Right lobe of liver (tissue), 4 donors: ENCODE measurements around the gene PPP1CA.

Experiments used
- POLR2A ChIP-seq: fragments of 450-650 bp; IDR thresholded peaks from one replicate; pipeline ENCODE4 v1.6.1; 2017; ENCODE audit warnings: antibody characterized with exemption, mild to moderate bottlenecking
- TF ChIP-seq, protein P1 (sequence below), 4 donors: fragments of 200-600 bp in 3 of 4; fragments of 450-650 bp in 1 of 4; IDR thresholded peaks; one replicate each; pipeline versions ENCODE4 v1.5.1 to v1.8.0; 2016 to 2022; ENCODE audit warnings: antibody characterized with exemption in 4 of 4, mild to moderate bottlenecking in 2 of 4
- donor health status: DM: no; HTN: no; CAD: no.
- donor health status: DM: no; HTN: no; CAD: no.
- donor health status: DM: no; HTN: yes; CAD: no.

DNA sequence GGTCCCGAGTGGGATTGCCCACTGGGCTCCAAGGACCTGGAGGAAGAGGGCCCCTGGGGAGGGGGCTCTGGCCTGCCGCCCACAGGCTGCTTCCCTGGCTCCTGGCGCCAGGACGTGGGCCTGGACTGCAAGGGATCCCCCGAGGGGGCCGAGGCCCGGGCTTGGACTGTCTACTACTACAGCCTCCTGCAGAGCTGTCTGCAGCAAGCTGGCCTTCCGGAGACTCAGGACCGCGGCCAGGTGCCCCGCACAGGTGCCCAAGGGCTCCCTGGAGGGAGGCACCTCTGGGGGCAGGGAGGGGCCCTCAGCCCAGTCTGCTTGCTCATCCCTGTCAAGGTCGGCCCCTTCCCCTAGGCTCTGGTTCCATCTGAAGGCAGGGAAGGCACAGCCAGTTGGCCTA, 15.8 kb upstream of the PPP1CA start:
- TF ChIP-seq, protein P1, sequence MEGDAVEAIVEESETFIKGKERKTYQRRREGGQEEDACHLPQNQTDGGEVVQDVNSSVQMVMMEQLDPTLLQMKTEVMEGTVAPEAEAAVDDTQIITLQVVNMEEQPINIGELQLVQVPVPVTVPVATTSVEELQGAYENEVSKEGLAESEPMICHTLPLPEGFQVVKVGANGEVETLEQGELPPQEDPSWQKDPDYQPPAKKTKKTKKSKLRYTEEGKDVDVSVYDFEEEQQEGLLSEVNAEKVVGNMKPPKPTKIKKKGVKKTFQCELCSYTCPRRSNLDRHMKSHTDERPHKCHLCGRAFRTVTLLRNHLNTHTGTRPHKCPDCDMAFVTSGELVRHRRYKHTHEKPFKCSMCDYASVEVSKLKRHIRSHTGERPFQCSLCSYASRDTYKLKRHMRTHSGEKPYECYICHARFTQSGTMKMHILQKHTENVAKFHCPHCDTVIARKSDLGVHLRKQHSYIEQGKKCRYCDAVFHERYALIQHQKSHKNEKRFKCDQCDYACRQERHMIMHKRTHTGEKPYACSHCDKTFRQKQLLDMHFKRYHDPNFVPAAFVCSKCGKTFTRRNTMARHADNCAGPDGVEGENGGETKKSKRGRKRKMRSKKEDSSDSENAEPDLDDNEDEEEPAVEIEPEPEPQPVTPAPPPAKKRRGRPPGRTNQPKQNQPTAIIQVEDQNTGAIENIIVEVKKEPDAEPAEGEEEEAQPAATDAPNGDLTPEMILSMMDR (IDR thresholded peaks at IDR 0.05), result no peak
- no peak for TF ChIP-seq POLR2A
